ENCODE results near the gene LZTS2.

LZTS2 gene

GRCh38 chr10:101012525-101013364 lies 13.1 kb downstream of the LZTS2 start:
- H3K4me1 Mint-ChIP-seq (ENCODE audit: low read depth): peaks cover 19% of the 10 kb centered on the region
- no peaks in the 10 kb centered on the region for H3K36me3 Mint-ChIP-seq
- H3K9me3 Mint-ChIP-seq (ENCODE audit: low read depth): no peaks in the 10 kb centered on the region
- H3K27me3 Mint-ChIP-seq: peaks cover 17% of the 10 kb centered on the region
- no peak overlapping the region for H3K4me3 Mint-ChIP-seq
- H3K27ac Mint-ChIP-seq: no peak overlapping the region

- no peak overlapping the region for H3K27ac Mint-ChIP-seq
- H3K4me3 Mint-ChIP-seq: no peak overlapping the region
- H3K4me1 Mint-ChIP-seq (ENCODE audit: low read depth): peaks cover 19% of the 10 kb centered on the region
- H3K9me3 Mint-ChIP-seq (ENCODE audit: low read depth): no peaks in the 10 kb centered on the region
- peaks cover 19% of the 10 kb centered on the region for H3K27me3 Mint-ChIP-seq
- no peaks in the 10 kb centered on the region for H3K36me3 Mint-ChIP-seq
These were observed 13.8 kb downstream of the LZTS2 start for GRCh38 chr10:101013365-101013825.

- peaks cover 19% of the 10 kb centered on the region for H3K4me1 Mint-ChIP-seq (ENCODE audit: low read depth)
- no peak overlapping the region for H3K4me3 Mint-ChIP-seq
- H3K27ac Mint-ChIP-seq: no peak overlapping the region
- H3K36me3 Mint-ChIP-seq: no peaks in the 10 kb centered on the region
- no peaks in the 10 kb centered on the region for H3K9me3 Mint-ChIP-seq (ENCODE audit: low read depth)
- H3K27me3 Mint-ChIP-seq: peaks cover 19% of the 10 kb centered on the region
These were observed 14.7 kb downstream of the LZTS2 start for GRCh38 chr10:101014230-101014884.

GRCh38 chr10:101014966-101015581 lies 15.5 kb downstream of the LZTS2 start:
- Mint-ChIP-seq H3K27ac (no peak overlapping the region), H3K9me3 (ENCODE audit: low read depth) (no peaks in the 10 kb centered on the region), H3K4me3 (no peak overlapping the region), H3K27me3 (peaks cover 20% of the 10 kb centered on the region), H3K4me1 (ENCODE audit: low read depth) (peaks cover 20% of the 10 kb centered on the region), H3K36me3 (no peaks in the 10 kb centered on the region)

GRCh38 chr10:101015582-101015973 lies 16.0 kb downstream of the LZTS2 start:
- peaks cover 20% of the 10 kb centered on the region for H3K4me1 Mint-ChIP-seq (ENCODE audit: low read depth)
- no peak overlapping the region for H3K4me3 Mint-ChIP-seq
- H3K9me3 Mint-ChIP-seq (ENCODE audit: low read depth): no peaks in the 10 kb centered on the region
- no peaks in the 10 kb centered on the region for H3K36me3 Mint-ChIP-seq
- H3K27ac Mint-ChIP-seq: no peak overlapping the region
- peaks cover 20% of the 10 kb centered on the region for H3K27me3 Mint-ChIP-seq

- H3K27ac Mint-ChIP-seq: no peak overlapping the region
- H3K4me3 Mint-ChIP-seq: no peak overlapping the region
- no peaks in the 10 kb centered on the region for H3K9me3 Mint-ChIP-seq (ENCODE audit: low read depth)
- peaks cover 20% of the 10 kb centered on the region for H3K4me1 Mint-ChIP-seq (ENCODE audit: low read depth)
- H3K27me3 Mint-ChIP-seq: peaks cover 24% of the 10 kb centered on the region
- H3K36me3 Mint-ChIP-seq: no peaks in the 10 kb centered on the region
These were observed 17.2 kb downstream of the LZTS2 start for GRCh38 chr10:101016814-101017213.

GRCh38 chr10:101018118-101018599 lies 18.6 kb downstream of the LZTS2 start:
- H3K4me1 Mint-ChIP-seq (ENCODE audit: low read depth): peaks cover 13% of the 10 kb centered on the region
- peaks cover 24% of the 10 kb centered on the region for H3K27me3 Mint-ChIP-seq
- H3K4me3 Mint-ChIP-seq: no peak overlapping the region
- H3K27ac Mint-ChIP-seq: no peak overlapping the region
- H3K9me3 Mint-ChIP-seq (ENCODE audit: low read depth): no peaks in the 10 kb centered on the region
- H3K36me3 Mint-ChIP-seq: no peaks in the 10 kb centered on the region

- Mint-ChIP-seq H3K27ac (no peak overlapping the region), H3K9me3 (ENCODE audit: low read depth) (no peaks in the 10 kb centered on the region), H3K27me3 (peaks cover 24% of the 10 kb centered on the region), H3K4me3 (no peak overlapping the region), H3K4me1 (ENCODE audit: low read depth) (peaks cover 11% of the 10 kb centered on the region), H3K36me3 (no peaks in the 10 kb centered on the region)
These were observed 19.2 kb downstream of the LZTS2 start for GRCh38 chr10:101018600-101019439.

GRCh38 chr10:101019440-101019703 lies 19.8 kb downstream of the LZTS2 start:
- peaks cover 8% of the 10 kb centered on the region for H3K4me1 Mint-ChIP-seq (ENCODE audit: low read depth)
- no peaks in the 10 kb centered on the region for H3K9me3 Mint-ChIP-seq (ENCODE audit: low read depth)
- no peak overlapping the region for H3K27ac Mint-ChIP-seq
- H3K4me3 Mint-ChIP-seq: no peak overlapping the region
- H3K36me3 Mint-ChIP-seq: no peaks in the 10 kb centered on the region
- H3K27me3 Mint-ChIP-seq: peaks cover 22% of the 10 kb centered on the region

- H3K4me1 Mint-ChIP-seq (ENCODE audit: low read depth): peaks cover 1% of the 10 kb centered on the region
- H3K27ac Mint-ChIP-seq: no peak overlapping the region
- H3K4me3 Mint-ChIP-seq: no peak overlapping the region
- H3K27me3 Mint-ChIP-seq: peaks cover 17% of the 10 kb centered on the region
- H3K9me3 Mint-ChIP-seq (ENCODE audit: low read depth): no peaks in the 10 kb centered on the region
- no peaks in the 10 kb centered on the region for H3K36me3 Mint-ChIP-seq
These were observed 20.9 kb downstream of the LZTS2 start for GRCh38 chr10:101020427-101021075.

GRCh38 chr10:101021239-101021638 lies 21.6 kb downstream of the LZTS2 start:
- no peak overlapping the region for H3K4me3 Mint-ChIP-seq
- no peak overlapping the region for H3K27ac Mint-ChIP-seq
- H3K27me3 Mint-ChIP-seq: peaks cover 14% of the 10 kb centered on the region
- H3K9me3 Mint-ChIP-seq (ENCODE audit: low read depth): no peaks in the 10 kb centered on the region
- H3K36me3 Mint-ChIP-seq: no peaks in the 10 kb centered on the region
- peaks cover 1% of the 10 kb centered on the region for H3K4me1 Mint-ChIP-seq (ENCODE audit: low read depth)

GRCh38 chr10:101021692-101022251 lies 22.2 kb downstream of the LZTS2 start:
- H3K27me3 Mint-ChIP-seq: peaks cover 10% of the 10 kb centered on the region
- H3K27ac Mint-ChIP-seq: no peak overlapping the region
- H3K9me3 Mint-ChIP-seq (ENCODE audit: low read depth): no peaks in the 10 kb centered on the region
- H3K4me1 Mint-ChIP-seq (ENCODE audit: low read depth): peaks cover 1% of the 10 kb centered on the region
- H3K4me3 Mint-ChIP-seq: no peak overlapping the region
- no peaks in the 10 kb centered on the region for H3K36me3 Mint-ChIP-seq

GRCh38 chr10:101022967-101023705 lies 23.5 kb downstream of the LZTS2 start:
- peaks cover 1% of the 10 kb centered on the region for H3K4me1 Mint-ChIP-seq (ENCODE audit: low read depth)
- H3K4me3 Mint-ChIP-seq: no peak overlapping the region
- no peak overlapping the region for H3K27ac Mint-ChIP-seq
- no peaks in the 10 kb centered on the region for H3K36me3 Mint-ChIP-seq
- H3K9me3 Mint-ChIP-seq (ENCODE audit: low read depth): no peaks in the 10 kb centered on the region
- peaks cover 7% of the 10 kb centered on the region for H3K27me3 Mint-ChIP-seq
